Measurements from ENCODE around the gene TULP3.

GRCh38 chr12:2930865-2931264 lies 40.2 kb downstream of the TULP3 start:
- TF ChIP-seq CTCF (IDR thresholded peaks at IDR 0.05) (no peak), POLR2AphosphoS5 (IDR thresholded peaks at IDR 0.05; ENCODE audit: insufficient read depth in 1 of 2, low read depth in 1 of 2) (no peak), POLR2A (IDR thresholded peaks at IDR 0.05) (no peak)

Measured in vagina (tissue), 2 donors.